GM12892 (cell line): Measurements from ENCODE around the gene PREX1.

Source experiments
- POLR2A ChIP-seq: IDR thresholded peaks from 2 replicates; pipeline ENCODE4 v1.6.1; 2011; ENCODE audit warnings: low read depth, low read length, control low read depth
- POLR2AphosphoS5 ChIP-seq: IDR thresholded peaks from 2 replicates; pipeline ENCODE4 v1.6.1; 2011; ENCODE audit warnings: low read depth, low read length, control low read depth
- TAF1 ChIP-seq: IDR thresholded peaks from 2 replicates; pipeline ENCODE4 v1.6.1; 2011; ENCODE audit warnings: low read depth, mild to moderate bottlenecking, control low read depth, low read length, borderline replicate concordance

DNA sequence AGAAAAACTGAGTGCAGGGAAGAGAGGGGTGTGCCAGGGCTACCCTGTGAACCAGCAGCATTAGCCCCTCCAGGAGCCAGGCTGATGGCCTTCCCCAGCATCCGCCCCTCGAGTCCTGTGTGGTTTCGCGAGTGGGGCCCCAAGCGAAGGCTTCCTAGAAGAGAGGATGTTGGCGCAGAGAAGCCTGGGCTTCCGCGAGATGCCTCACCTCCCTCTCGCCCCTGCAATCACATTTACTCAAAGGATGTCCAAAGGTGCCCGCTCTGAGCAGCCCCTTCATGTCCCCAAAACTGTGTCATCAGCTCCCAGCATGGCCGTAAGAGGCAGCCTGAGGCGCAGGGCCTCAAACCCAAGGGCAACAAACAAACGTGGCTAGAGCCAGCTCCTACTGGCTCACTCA lies 111.7 kb downstream of the PREX1 start:
- TF ChIP-seq POLR2AphosphoS5, result no peak
- no peak for TF ChIP-seq POLR2A
- TF ChIP-seq TAF1, result no peak
